Astrocyte (in vitro differentiated cells and primary cell): Measurements from ENCODE around the gene TMEM203. TPM values are rescaled to one million over a fixed set of nuclear protein-coding genes. Genes with fewer than 3 reads are reported as not detected.

Experiments
- DNase-seq: peaks from one replicate; pipeline ENCODE4 v3.0.0-alpha.2; 2010; ENCODE audit warnings: low read depth
- FAIRE-seq: peaks from 2 replicates; lab custom pipeline; 2011; peaks lifted over from hg19 to GRCh38; lab: Jason Lieb, UNC
- H2AFZ ChIP-seq: 2 replicates; pipeline ENCODE4 v1.6.0; 2012; ENCODE audit warnings: low read depth, low read length, inconsistent platforms
- H3K27ac ChIP-seq: 2 replicates; pipeline ENCODE4 v1.5.1; 2011; ENCODE audit warnings: low read depth, low read length, inconsistent platforms
- H3K27me3 ChIP-seq: 2 replicates; pipeline ENCODE4 v1.6.0; 2011; ENCODE audit warnings: low read length, inconsistent platforms; ENCODE audit not compliant: insufficient read depth
- H3K36me3 ChIP-seq: 2 replicates; pipeline ENCODE4 v1.5.1; 2011; ENCODE audit warnings: low read length, inconsistent platforms; ENCODE audit not compliant: insufficient read depth
- H3K4me1 ChIP-seq: 2 replicates; pipeline ENCODE4 v1.5.1; 2011; ENCODE audit warnings: low read length, inconsistent platforms; ENCODE audit not compliant: insufficient read depth
- H3K4me2 ChIP-seq: 2 replicates; pipeline ENCODE4 v1.6.0; 2012; ENCODE audit warnings: low read length, inconsistent platforms
- H3K4me3 ChIP-seq: 2 replicates; pipeline ENCODE4 v1.5.1; 2011; ENCODE audit warnings: low read depth, mild to moderate bottlenecking, low read length, inconsistent platforms; ENCODE audit not compliant: insufficient read depth
- H3K79me2 ChIP-seq: 2 replicates; pipeline ENCODE4 v1.6.0; 2012; ENCODE audit warnings: mild to moderate bottlenecking, low read length, inconsistent platforms; ENCODE audit not compliant: insufficient read depth
- H3K9ac ChIP-seq: 2 replicates; pipeline ENCODE4 v1.6.0; 2012; ENCODE audit warnings: mild to moderate bottlenecking, low read length, inconsistent platforms
- H3K9me3 ChIP-seq: 2 replicates; pipeline ENCODE4 v1.5.1; 2012; ENCODE audit warnings: low read depth, mild to moderate bottlenecking, low read length, inconsistent platforms; ENCODE audit not compliant: insufficient read depth
- H4K20me1 ChIP-seq: 2 replicates; pipeline ENCODE4 v1.6.0; 2012; ENCODE audit warnings: low read length, inconsistent platforms; ENCODE audit not compliant: insufficient read depth
- H3K27ac Mint-ChIP-seq: one replicate; pipeline ENCODE4 v1.8.0; 2021; ENCODE audit warnings: mild to moderate bottlenecking, mixed read lengths; ENCODE audit not compliant: unreplicated experiment
- H3K27me3 Mint-ChIP-seq: one replicate; pipeline ENCODE4 v1.8.0; 2021; ENCODE audit warnings: low read depth, mixed read lengths; ENCODE audit not compliant: unreplicated experiment
- H3K36me3 Mint-ChIP-seq: one replicate; pipeline ENCODE4 v1.8.0; 2021; ENCODE audit warnings: low read depth, mixed read lengths; ENCODE audit not compliant: unreplicated experiment
- H3K4me1 Mint-ChIP-seq: one replicate; pipeline ENCODE4 v1.8.0; 2021; ENCODE audit warnings: low read depth, mixed read lengths; ENCODE audit not compliant: unreplicated experiment
- H3K4me3 Mint-ChIP-seq: one replicate; pipeline ENCODE4 v1.8.0; 2021; ENCODE audit warnings: mild to moderate bottlenecking, moderate library complexity, mixed read lengths; ENCODE audit not compliant: unreplicated experiment
- H3K9me3 Mint-ChIP-seq: one replicate; pipeline ENCODE4 v1.8.0; 2021; ENCODE audit warnings: mild to moderate bottlenecking, mixed read lengths; ENCODE audit not compliant: unreplicated experiment
- EZH2 ChIP-seq: IDR thresholded peaks from 2 replicates; pipeline ENCODE4 v1.6.1; 2012; ENCODE audit warnings: mild to moderate bottlenecking, low read length, inconsistent platforms; ENCODE audit not compliant: insufficient read depth
- total RNA-seq: library from RNA; stranded (reverse); gene quantifications from 2 replicates; pipeline ENCODE4 v1.2.1, GENCODE V29; 2021
- TF ChIP-seq, protein P1 (sequence below): IDR thresholded peaks from 2 replicates; pipeline ENCODE4 v1.5.1; 2011; ENCODE audit warnings: low read depth, mild to moderate bottlenecking, inconsistent platforms, low read length, moderate library complexity; ENCODE audit not compliant: insufficient read depth

TMEM203 gene
- total RNA-seq, 1 donor from 2014 or later = 28.7 TPM

DNA sequence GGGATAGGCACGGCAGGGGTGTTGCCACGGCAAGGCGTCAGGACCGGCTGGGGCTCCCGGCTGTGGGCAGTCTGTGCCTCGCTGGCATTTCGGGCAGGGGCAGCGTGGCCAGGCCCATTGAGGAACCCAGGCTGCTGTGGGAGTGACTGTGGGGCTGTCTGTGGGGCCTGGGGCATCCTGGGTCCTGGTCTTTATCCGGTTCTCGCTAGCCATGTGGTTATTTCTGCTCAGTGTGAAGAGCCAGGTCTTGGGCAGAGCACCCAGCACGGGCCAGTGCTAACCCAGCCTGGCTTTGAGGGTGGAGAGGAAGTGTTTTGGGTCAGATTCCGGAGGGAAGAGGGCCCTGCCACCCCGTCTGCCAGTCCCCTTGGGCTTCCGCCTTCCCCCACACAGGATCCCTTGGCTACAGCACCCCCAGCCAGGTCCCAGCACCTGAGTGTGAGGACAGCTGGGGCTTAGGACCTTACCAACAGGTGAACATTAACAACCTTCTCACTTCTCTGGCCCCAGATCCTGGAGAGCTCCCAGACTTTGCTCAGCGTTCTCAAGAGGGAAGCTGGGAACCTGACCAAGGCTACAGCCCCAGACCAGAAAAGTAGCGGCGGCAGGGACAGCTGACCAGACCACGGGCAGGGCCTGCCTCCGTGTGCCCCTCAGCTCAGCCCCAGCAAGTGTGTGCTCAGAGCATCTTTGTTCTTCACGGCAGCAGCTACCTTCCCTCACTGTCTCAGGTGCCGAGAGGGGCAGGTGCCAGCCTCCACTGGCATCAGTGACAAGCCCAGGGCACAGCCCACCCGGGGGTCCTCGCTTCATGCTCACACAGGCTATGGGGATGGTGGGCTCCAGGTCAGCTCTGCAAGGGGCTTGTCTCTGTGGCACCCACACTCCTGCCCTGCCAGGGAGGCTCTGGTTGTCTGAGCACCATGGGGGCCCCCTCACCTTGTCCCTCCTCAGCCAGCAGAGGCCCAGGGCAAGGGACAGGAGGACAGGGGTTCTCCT is 15.9 kb downstream of the TMEM203 start:
- Mint-ChIP-seq H3K4me3 (peak overlapping the region; percentile 95), H3K27me3 (no peaks in the 10 kb centered on the region), H3K4me1 (peaks cover 17% of the 10 kb centered on the region), H3K36me3 (peaks cover 7% of the 10 kb centered on the region), H3K27ac (peak overlapping the region; percentile 87), H3K9me3 (no peaks in the 10 kb centered on the region)
- Histone ChIP-seq H3K27ac (peak overlapping the region; percentile 90), H3K4me3 (peak overlapping the region; percentile 94), H3K4me2 (peak overlapping the region; percentile 99), H3K9me3 (no peaks in the 10 kb centered on the region), H3K27me3 (no peaks in the 10 kb centered on the region), H3K79me2 (peaks cover 78% of the 10 kb centered on the region), H4K20me1 (peaks cover 73% of the 10 kb centered on the region), H3K4me1 (peaks cover 19% of the 10 kb centered on the region), H3K36me3 (no peaks in the 10 kb centered on the region), H2AFZ (peak overlapping the region; percentile 87), H3K9ac (peak overlapping the region; percentile 93)
- DNase-seq = no peak
- TF ChIP-seq EZH2 = no peak
- TF ChIP-seq, protein P1, sequence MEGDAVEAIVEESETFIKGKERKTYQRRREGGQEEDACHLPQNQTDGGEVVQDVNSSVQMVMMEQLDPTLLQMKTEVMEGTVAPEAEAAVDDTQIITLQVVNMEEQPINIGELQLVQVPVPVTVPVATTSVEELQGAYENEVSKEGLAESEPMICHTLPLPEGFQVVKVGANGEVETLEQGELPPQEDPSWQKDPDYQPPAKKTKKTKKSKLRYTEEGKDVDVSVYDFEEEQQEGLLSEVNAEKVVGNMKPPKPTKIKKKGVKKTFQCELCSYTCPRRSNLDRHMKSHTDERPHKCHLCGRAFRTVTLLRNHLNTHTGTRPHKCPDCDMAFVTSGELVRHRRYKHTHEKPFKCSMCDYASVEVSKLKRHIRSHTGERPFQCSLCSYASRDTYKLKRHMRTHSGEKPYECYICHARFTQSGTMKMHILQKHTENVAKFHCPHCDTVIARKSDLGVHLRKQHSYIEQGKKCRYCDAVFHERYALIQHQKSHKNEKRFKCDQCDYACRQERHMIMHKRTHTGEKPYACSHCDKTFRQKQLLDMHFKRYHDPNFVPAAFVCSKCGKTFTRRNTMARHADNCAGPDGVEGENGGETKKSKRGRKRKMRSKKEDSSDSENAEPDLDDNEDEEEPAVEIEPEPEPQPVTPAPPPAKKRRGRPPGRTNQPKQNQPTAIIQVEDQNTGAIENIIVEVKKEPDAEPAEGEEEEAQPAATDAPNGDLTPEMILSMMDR = no peak
- FAIRE-seq = no peak

GRCh38 chr9:137188490-137189296 is 16.8 kb downstream of the TMEM203 start, which contains the start of the genes ANAPC2 and SSNA1:
Gene ANAPC2 (minus strand): TSS chr9:137188560. CDS start chr9:137188532, 28 bp downstream.
Gene SSNA1 (plus strand): TSS chr9:137188676. CDS start chr9:137188727, 51 bp downstream.
- peak; percentile 78 for DNase-seq
- Histone ChIP-seq H3K27ac (peak within 1 kb of the TSS; percentile 90), H3K4me2 (peak within 1 kb of the TSS; percentile 99), H3K36me3 (no peaks in the 10 kb centered on the region), H3K4me3 (peak within 1 kb of the TSS; percentile 94), H2AFZ (peak within 1 kb of the TSS; percentile 87), H3K79me2 (peaks cover 72% of the 10 kb centered on the region), H3K9me3 (no peaks in the 10 kb centered on the region), H3K27me3 (no peaks in the 10 kb centered on the region), H3K9ac (peak within 1 kb of the TSS; percentile 93), H4K20me1 (peaks cover 69% of the 10 kb centered on the region), H3K4me1 (peaks cover 19% of the 10 kb centered on the region)
- peak within 1 kb of the TSS; percentile 95 for H3K4me3 Mint-ChIP-seq
- peaks cover 16% of the 10 kb centered on the region for H3K4me1 Mint-ChIP-seq
- no peak for FAIRE-seq
- TF ChIP-seq EZH2 = no peak
- TF ChIP-seq, protein P1 = no peak
- no peaks in the 10 kb centered on the region for H3K9me3 Mint-ChIP-seq
- no peaks in the 10 kb centered on the region for H3K27me3 Mint-ChIP-seq
- peak within 1 kb of the TSS; percentile 87 for H3K27ac Mint-ChIP-seq
- H3K36me3 Mint-ChIP-seq = peaks cover 7% of the 10 kb centered on the region
